NB4 (cell line): ENCODE measurements around the gene CLEC17A.
"Not testable (repeated sequence)": the region's sequence is repeated elsewhere in the genome, so short reads cannot be mapped to it uniquely, and the experiment has no call there.

ENCODE experiments used
- MYC ChIP-seq: IDR thresholded peaks from 2 replicates; pipeline ENCODE4 v1.6.1; 2011; ENCODE audit warnings: low read depth, low read length
- POLR2A ChIP-seq: IDR thresholded peaks from 2 replicates; pipeline ENCODE4 v1.6.1; 2011; ENCODE audit warnings: mild to moderate bottlenecking; ENCODE audit not compliant: insufficient read length; ENCODE audit errors: extremely low read depth
- TF ChIP-seq, protein P1 (sequence below): IDR thresholded peaks from one replicate; pipeline ENCODE4 v1.5.1; 2012; ENCODE audit warnings: low read depth, low read length
- TF ChIP-seq, protein P2 (sequence below): IDR thresholded peaks from 2 replicates; pipeline ENCODE4 v1.6.1; 2011; ENCODE audit warnings: low read depth, low read length

DNA sequence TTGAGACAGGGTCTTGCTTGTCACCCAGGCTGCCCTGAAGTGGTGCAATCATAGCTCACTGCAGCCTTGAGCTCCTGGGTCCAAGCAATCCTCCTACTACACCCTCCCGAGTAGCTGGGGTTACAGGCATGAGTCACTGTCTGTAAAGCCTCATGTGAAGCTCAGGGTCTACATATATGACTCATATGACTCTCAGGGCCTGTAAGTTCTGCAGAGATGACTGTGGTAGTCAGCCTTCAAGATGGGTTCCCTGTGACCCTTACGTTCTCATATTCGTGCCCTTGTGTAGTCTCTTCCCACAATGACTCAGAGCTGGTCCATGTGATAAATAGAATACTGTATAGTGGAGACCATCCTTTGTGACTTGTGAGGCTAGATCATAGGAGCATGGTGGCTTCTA, 2.3 kb downstream of the CLEC17A start:
- TF ChIP-seq, protein P1, sequence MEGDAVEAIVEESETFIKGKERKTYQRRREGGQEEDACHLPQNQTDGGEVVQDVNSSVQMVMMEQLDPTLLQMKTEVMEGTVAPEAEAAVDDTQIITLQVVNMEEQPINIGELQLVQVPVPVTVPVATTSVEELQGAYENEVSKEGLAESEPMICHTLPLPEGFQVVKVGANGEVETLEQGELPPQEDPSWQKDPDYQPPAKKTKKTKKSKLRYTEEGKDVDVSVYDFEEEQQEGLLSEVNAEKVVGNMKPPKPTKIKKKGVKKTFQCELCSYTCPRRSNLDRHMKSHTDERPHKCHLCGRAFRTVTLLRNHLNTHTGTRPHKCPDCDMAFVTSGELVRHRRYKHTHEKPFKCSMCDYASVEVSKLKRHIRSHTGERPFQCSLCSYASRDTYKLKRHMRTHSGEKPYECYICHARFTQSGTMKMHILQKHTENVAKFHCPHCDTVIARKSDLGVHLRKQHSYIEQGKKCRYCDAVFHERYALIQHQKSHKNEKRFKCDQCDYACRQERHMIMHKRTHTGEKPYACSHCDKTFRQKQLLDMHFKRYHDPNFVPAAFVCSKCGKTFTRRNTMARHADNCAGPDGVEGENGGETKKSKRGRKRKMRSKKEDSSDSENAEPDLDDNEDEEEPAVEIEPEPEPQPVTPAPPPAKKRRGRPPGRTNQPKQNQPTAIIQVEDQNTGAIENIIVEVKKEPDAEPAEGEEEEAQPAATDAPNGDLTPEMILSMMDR = not testable (repeated sequence)
- TF ChIP-seq MYC, POLR2A: not testable (repeated sequence)
- TF ChIP-seq, protein P2, sequence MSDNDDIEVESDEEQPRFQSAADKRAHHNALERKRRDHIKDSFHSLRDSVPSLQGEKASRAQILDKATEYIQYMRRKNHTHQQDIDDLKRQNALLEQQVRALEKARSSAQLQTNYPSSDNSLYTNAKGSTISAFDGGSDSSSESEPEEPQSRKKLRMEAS = not testable (repeated sequence)
